HCT116 (cell line): ENCODE data around the gene SLC8A1. TPM values are rescaled to one million over a fixed set of nuclear protein-coding genes. Genes with fewer than 3 reads are reported as not detected.

Source experiments
- ATAC-seq: fragments of 200-7000 bp; cut with Tn5 transposase; 2 replicates; pipeline ENCODE4 v1.9.1; 2020; ENCODE audit warnings: mild to moderate bottlenecking, moderate library complexity
- BruUV-seq: library from RNA; stranded (reverse); fragments of 400-500 nt; replicated peaks from 2 replicates; lab custom pipeline; 2021; lab: Mats Ljungman, UMichigan
- CTCF ChIA-PET: fragments of 300-600 bp; sonication (Branson Sonifier 250); formaldehyde crosslinking; loops from one replicate; lab custom pipeline; 2021; ENCODE audit warnings: antibody characterized with exemption; lab: Charles Lee
- POLR2A ChIA-PET: fragments of 300-600, 350-600 bp; sonication (Branson Sonifier 250); formaldehyde crosslinking; loops from one replicate; lab custom pipeline; 2021; ENCODE audit warnings: antibody characterized with exemption; lab: Charles Lee
- RAD21 ChIA-PET, 2 experiments: fragments of 300-600 bp; sonication (Branson Sonifier 250); formaldehyde crosslinking; loops; one replicate each; lab custom pipeline; 2023; ENCODE audit warnings: low total read pairs in 2 of 2; ENCODE audit not compliant: uncharacterized antibody in 2 of 2, unreplicated experiment in 2 of 2, low non-redundant PET in 1 of 2; lab: Charles Lee
- DNase-seq: peaks from one replicate; pipeline ENCODE4 v3.0.0-alpha.2; 2010; ENCODE audit warnings: low read depth, low spot score
- H2AFZ ChIP-seq: fragments of 200-600 bp; shearing (Covaris generic), sonication (generic); 2 replicates; pipeline ENCODE4 v1.6.1; 2017; ENCODE audit warnings: low read depth, mixed run types, mixed read lengths, antibody characterized with exemption, low read length; ENCODE audit not compliant: poor library complexity, severe bottlenecking
- H3K27ac ChIP-seq: 2 replicates; pipeline ENCODE4 v1.5.1; 2012; ENCODE audit warnings: low read depth, low read length
- H3K27me3 ChIP-seq: fragments of 200-600 bp; sonication (generic); 2 replicates; pipeline ENCODE4 v1.6.1; 2016; ENCODE audit warnings: mixed run types, low read length, mixed read lengths; ENCODE audit not compliant: insufficient read depth
- H3K36me3 ChIP-seq, 2 experiments: fragments of 200-500 bp in 1 of 2; fragments of 200-600 bp in 1 of 2; sonication (Bioruptor generic) in 1 of 2; sonication (generic) in 1 of 2; 2 replicates each; pipeline versions ENCODE4 v1.5.1 to v1.6.1; 2014 to 2016; ENCODE audit warnings: low read length in 2 of 2, inconsistent platforms in 1 of 2, mixed read lengths in 1 of 2, mixed run types in 1 of 2; ENCODE audit not compliant: insufficient read depth in 2 of 2, control insufficient read depth in 1 of 2
- H3K4me1 ChIP-seq, 2 experiments: fragments of 200-600 bp in 1 of 2; sonication (generic) in 1 of 2; 2 replicates each; pipeline versions ENCODE4 v1.5.1 to v1.6.1; 2012 to 2017; ENCODE audit warnings: low read length in 2 of 2, inconsistent platforms in 1 of 2, mild to moderate bottlenecking in 1 of 2, mixed read lengths in 1 of 2, mixed run types in 1 of 2, moderate library complexity in 1 of 2; ENCODE audit not compliant: insufficient read depth in 2 of 2, control insufficient read depth in 1 of 2
- H3K4me2 ChIP-seq: fragments of 200-600 bp; sonication (generic); 2 replicates; pipeline ENCODE4 v1.6.1; 2017; ENCODE audit warnings: mixed run types, low read length, mixed read lengths
- H3K4me3 ChIP-seq, 2 experiments: fragments of 200-600 bp in 1 of 2; sonication (generic) in 1 of 2; replicated peaks in 1 of 2; 2 replicates each; pipeline ENCODE4 v1.5.1; 2011 to 2016; ENCODE audit warnings: low read length in 2 of 2, control low read depth in 1 of 2, low read depth in 1 of 2, mild to moderate bottlenecking in 1 of 2, mixed read lengths in 1 of 2, mixed run types in 1 of 2
- H3K79me2 ChIP-seq: fragments of 200-600 bp; sonication (generic); 2 replicates; pipeline ENCODE4 v1.6.1; 2017; ENCODE audit warnings: mild to moderate bottlenecking, mixed run types, low read length, moderate library complexity, mixed read lengths; ENCODE audit not compliant: insufficient read depth
- H3K9ac ChIP-seq: fragments of 200-600 bp; sonication (generic); 2 replicates; pipeline ENCODE4 v1.6.1; 2016; ENCODE audit warnings: low read length, mixed read lengths
- H3K9me2 ChIP-seq: fragments of 200-600 bp; sonication (generic), shearing (Covaris generic); 2 replicates; pipeline ENCODE4 v1.6.1; 2017; ENCODE audit warnings: mixed run types, mild to moderate bottlenecking, moderate library complexity; ENCODE audit not compliant: insufficient read depth
- H3K9me3 ChIP-seq, 2 experiments: fragments of 200-500 bp in 1 of 2; fragments of 200-600 bp in 1 of 2; sonication (Bioruptor generic) in 1 of 2; sonication (generic) in 1 of 2; 2 replicates each; pipeline ENCODE4 v1.6.1; 2014 to 2017; ENCODE audit warnings: low read length in 2 of 2, mixed read lengths in 2 of 2, inconsistent platforms in 1 of 2, low read depth in 1 of 2, mild to moderate bottlenecking in 1 of 2, mixed run types in 1 of 2, moderate library complexity in 1 of 2; ENCODE audit not compliant: control insufficient read depth in 1 of 2, insufficient read depth in 1 of 2
- H4K20me1 ChIP-seq: fragments of 200-600 bp; sonication (generic), shearing (Covaris generic); 2 replicates; pipeline ENCODE4 v1.6.1; 2017; ENCODE audit warnings: mixed run types, mild to moderate bottlenecking, moderate library complexity; ENCODE audit not compliant: insufficient read depth
- CBX3 ChIP-seq: IDR thresholded peaks from 2 replicates; pipeline ENCODE4 v1.6.1; 2012; ENCODE audit warnings: low read depth
- CEBPB ChIP-seq: IDR thresholded peaks from 2 replicates; pipeline ENCODE4 v1.6.1; 2012; ENCODE audit warnings: low read depth
- EGR1 ChIP-seq: IDR thresholded peaks from 2 replicates; pipeline ENCODE4 v1.6.1; 2012; ENCODE audit warnings: low read depth
- ELF1 ChIP-seq: IDR thresholded peaks from 2 replicates; pipeline ENCODE4 v1.6.1; 2012; ENCODE audit warnings: low read depth, borderline replicate concordance
- EZH2 ChIP-seq: fragments of 200-600 bp; sonication (generic); IDR thresholded peaks from 2 replicates; pipeline ENCODE4 v1.6.1; 2017; ENCODE audit warnings: antibody characterized with exemption, mixed run types
- EZH2phosphoT487 ChIP-seq: fragments of 200-600 bp; IDR thresholded peaks from 2 replicates; pipeline ENCODE4 v1.6.1; 2018; ENCODE audit warnings: antibody characterized with exemption, borderline replicate concordance
- FOSL1 ChIP-seq: IDR thresholded peaks from 2 replicates; pipeline ENCODE4 v1.6.1; 2012; ENCODE audit warnings: low read depth
- JUND ChIP-seq: IDR thresholded peaks from 2 replicates; pipeline ENCODE4 v1.6.1; 2012
- POLR2A ChIP-seq: IDR thresholded peaks from 2 replicates; pipeline ENCODE4 v1.7.0; 2011; ENCODE audit warnings: borderline replicate concordance; ENCODE audit not compliant: insufficient read depth, insufficient read length; ENCODE audit errors: extremely low read depth
- POLR2AphosphoS5 ChIP-seq: IDR thresholded peaks from 2 replicates; pipeline ENCODE4 v1.6.1; 2011; ENCODE audit warnings: mild to moderate bottlenecking, low read depth, low read length, moderate library complexity
- RAD21 ChIP-seq: IDR thresholded peaks from 2 replicates; pipeline ENCODE4 v1.6.1; 2012; ENCODE audit warnings: low read depth, mild to moderate bottlenecking
- REST ChIP-seq: IDR thresholded peaks from 2 replicates; pipeline ENCODE4 v1.6.1; 2012; ENCODE audit warnings: low read depth
- SIN3A ChIP-seq: IDR thresholded peaks from 2 replicates; pipeline ENCODE4 v1.6.1; 2012; ENCODE audit warnings: low read depth
- SRF ChIP-seq: IDR thresholded peaks from 2 replicates; pipeline ENCODE4 v1.6.1; 2012; ENCODE audit warnings: low read depth
- TCF7L2 ChIP-seq: IDR thresholded peaks from 2 replicates; pipeline ENCODE4 v1.7.0; 2011; ENCODE audit warnings: borderline replicate concordance, inconsistent platforms; ENCODE audit not compliant: insufficient read depth, insufficient read length; ENCODE audit errors: extremely low read depth
- YY1 ChIP-seq: IDR thresholded peaks from 2 replicates; pipeline ENCODE4 v1.6.1; 2011; ENCODE audit warnings: low read length, low read depth, moderate library complexity, mild to moderate bottlenecking; ENCODE audit not compliant: insufficient replicate concordance; ENCODE audit errors: extremely low read depth
- ZBTB33 ChIP-seq: IDR thresholded peaks from 2 replicates; pipeline ENCODE4 v1.6.1; 2011; ENCODE audit warnings: mild to moderate bottlenecking, low read length, moderate library complexity; ENCODE audit not compliant: insufficient replicate concordance; ENCODE audit errors: extremely low read depth
- ZNF274 ChIP-seq: fragments of 200-500 bp; sonication (Bioruptor generic); IDR thresholded peaks from 2 replicates; pipeline ENCODE4 v1.6.1; 2014; ENCODE audit warnings: mild to moderate bottlenecking, low read depth, low read length, inconsistent platforms
- intact Hi-C: fragments of 100-400 bp; cut with micrococcal nuclease; formaldehyde crosslinking; loops from 2 replicates; pipeline ENCODE4 v1.10.0; 2022
- total RNA-seq: library from RNA; stranded (reverse); gene quantifications from one replicate; pipeline ENCODE4 v1.2.1, GENCODE V29; 2021; ENCODE audit not compliant: unreplicated experiment

Gene SLC8A1
- total RNA-seq, 1 experiment from 2014 or later: 0.07 TPM

DNA sequence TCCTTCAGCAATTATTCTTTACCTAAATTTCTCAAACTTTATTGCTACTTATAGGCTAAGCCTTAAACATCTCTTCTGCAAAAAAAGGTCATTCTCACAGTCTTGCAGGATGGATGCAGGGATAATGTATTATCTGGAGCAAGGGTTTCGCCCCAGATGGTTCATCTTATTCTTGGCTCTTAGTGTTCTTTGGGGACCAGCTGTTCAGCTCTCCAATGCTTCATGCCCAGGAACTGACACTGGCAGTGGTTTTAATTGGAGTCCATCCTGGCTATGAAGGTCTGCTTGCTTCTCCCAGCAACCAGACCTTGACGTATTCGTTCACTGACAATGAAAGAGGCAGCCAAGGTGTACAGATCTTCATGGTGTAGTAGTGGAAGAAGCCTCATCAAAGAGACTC lies 331.9 kb downstream of the SLC8A1 start:
- Histone ChIP-seq H3K9ac (no peak overlapping the region), H3K9me3 (no peaks in the 10 kb centered on the region), H2AFZ (no peak overlapping the region), H4K20me1 (no peaks in the 10 kb centered on the region), H3K27ac (no peak overlapping the region), H3K79me2 (no peaks in the 10 kb centered on the region), H3K9me2 (no peaks in the 10 kb centered on the region), H3K27me3 (peaks cover 35% of the 10 kb centered on the region; the same call in 1 of the 2 replicates), H3K4me1 (no peaks in the 10 kb centered on the region), H3K4me3 (no peak overlapping the region), H3K36me3 (no peaks in the 10 kb centered on the region), H3K4me2 (no peak overlapping the region)
- TF ChIP-seq FOSL1 (no peak), SIN3A (no peak), ZBTB33 (no peak), RAD21 (no peak), POLR2A (no peak), EZH2 (no peak), CBX3 (no peak), YY1 (no peak)
- ATAC-seq: no peak
- BruUV-seq: no TSS peak
- DNase-seq: no peak
- ChIA-PET POLR2A (no interaction called here), RAD21 (no interaction called here), CTCF (no interaction called here)
- intact Hi-C loops: no loop called here

DNA sequence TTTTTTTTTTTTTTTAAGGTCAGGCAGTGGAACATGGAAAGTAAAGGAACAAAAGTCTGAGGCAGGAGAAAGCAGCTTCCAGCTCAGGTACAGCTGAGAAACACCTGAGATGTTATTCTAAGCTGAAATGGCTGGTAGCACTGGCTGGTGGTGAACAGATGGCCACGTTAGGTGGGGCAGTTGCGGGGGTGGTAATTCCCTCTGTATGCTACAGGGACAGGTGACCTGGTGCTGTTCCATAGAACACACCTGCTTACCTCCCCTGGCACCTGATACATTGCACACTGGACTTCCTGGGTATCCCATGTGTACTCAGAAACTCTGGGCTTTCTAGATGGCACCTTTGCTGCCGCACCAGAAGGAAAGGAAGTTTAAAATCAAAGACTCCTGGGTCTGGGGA lies 333.3 kb downstream of the SLC8A1 start:
- Histone ChIP-seq H3K27ac (no peak overlapping the region), H3K4me3 (no peak overlapping the region), H3K27me3 (0 out of 2 replicates have a peak, but pooled peaks cover 25% of the 10 kb centered on the region), H3K9ac (no peak overlapping the region), H2AFZ (no peak overlapping the region), H3K4me2 (no peak overlapping the region), H3K79me2 (no peaks in the 10 kb centered on the region), H4K20me1 (no peaks in the 10 kb centered on the region), H3K4me1 (no peaks in the 10 kb centered on the region), H3K36me3 (no peaks in the 10 kb centered on the region), H3K9me2 (no peaks in the 10 kb centered on the region), H3K9me3 (no peaks in the 10 kb centered on the region)
- BruUV-seq: no TSS peak
- TF ChIP-seq ZNF274 (no peak), SRF (no peak), POLR2A (no peak), ELF1 (no peak), EGR1 (no peak), CEBPB (no peak), TCF7L2 (no peak), EZH2phosphoT487 (no peak), RAD21 (no peak), EZH2 (no peak), POLR2AphosphoS5 (no peak), REST (no peak), JUND (no peak)
- ChIA-PET RAD21 (no interaction called here), CTCF (no interaction called here), POLR2A (no interaction called here)
- intact Hi-C loops: no loop called here
- DNase-seq (no peak), ATAC-seq (no peak)
